Fibroblast of skin of left biceps (primary cell): ENCODE measurements around the gene UNC45B.
"Not testable (repeated sequence)": the region's sequence is repeated elsewhere in the genome, so short reads cannot be mapped to it uniquely, and the experiment has no call there.

ENCODE experiments used
- DNase-seq, 2 experiments: peaks; one replicate each; pipeline ENCODE4 v3.0.0-alpha.2; 2013; ENCODE audit warnings: low read depth in 2 of 2

UNC45B gene

GRCh38 chr17:35171834-35172233, 24.2 kb downstream of the UNC45B start:
- DNase-seq = no peak

GRCh38 chr17:35172321-35172720, 24.7 kb downstream of the UNC45B start:
- not testable (repeated sequence) for DNase-seq

GRCh38 chr17:35174835-35175334, 27.3 kb downstream of the UNC45B start:
- DNase-seq = no peak

- DNase-seq = no peak
Measured at GRCh38 chr17:35175638-35176415, 28.2 kb downstream of the UNC45B start.

GRCh38 chr17:35176897-35177296, 29.3 kb downstream of the UNC45B start:
- DNase-seq = no peak

GRCh38 chr17:35179379-35179778, 31.8 kb downstream of the UNC45B start:
- not testable (repeated sequence) for DNase-seq

GRCh38 chr17:35183332-35183731, 35.7 kb downstream of the UNC45B start:
- no peak for DNase-seq

- DNase-seq = no peak
Measured at GRCh38 chr17:35184274-35184673, 36.7 kb downstream of the UNC45B start.

GRCh38 chr17:35185849-35186248, 38.2 kb downstream of the UNC45B start:
- DNase-seq = no peak

GRCh38 chr17:35187481-35187880, 39.9 kb downstream of the UNC45B start:
- DNase-seq = no peak

- DNase-seq = no peak
Measured at GRCh38 chr17:35188111-35188510, 40.5 kb downstream of the UNC45B start.

GRCh38 chr17:35189291-35189690, 41.7 kb downstream of the UNC45B start:
- no peak for DNase-seq

- DNase-seq = no peak
Measured at GRCh38 chr17:35191001-35191695, 43.5 kb downstream of the UNC45B start.

- no peak for DNase-seq
Measured at GRCh38 chr17:35192708-35193107, 45.1 kb downstream of the UNC45B start.

- not testable (repeated sequence) for DNase-seq
Measured at GRCh38 chr17:35194001-35194400, 46.4 kb downstream of the UNC45B start, which contains the start of gene SLC35G3. Gene SLC35G3 (minus strand): TSS chr17:35194393. CDS start chr17:35194307, 86 bp downstream.

- DNase-seq = not testable (repeated sequence)
Measured at GRCh38 chr17:35195062-35195461, 47.4 kb downstream of the UNC45B start.

GRCh38 chr17:35202582-35202981, 55.0 kb downstream of the UNC45B start:
- not testable (repeated sequence) for DNase-seq

GRCh38 chr17:35210741-35211140, 63.1 kb downstream of the UNC45B start:
- DNase-seq = no peak

GRCh38 chr17:35212668-35213067, 65.1 kb downstream of the UNC45B start:
- no peak for DNase-seq

GRCh38 chr17:35213412-35213940, 65.9 kb downstream of the UNC45B start:
- no peak for DNase-seq

GRCh38 chr17:35214192-35214591, 66.6 kb downstream of the UNC45B start:
- DNase-seq = no peak

- DNase-seq = no peak
Measured at GRCh38 chr17:35214631-35215273, 67.1 kb downstream of the UNC45B start.
